ENCODE measurements around the gene CDC45.

CDC45 gene

GRCh38 chr22:19471572-19471971 lies 8.1 kb upstream of the CDC45 start:
- Histone ChIP-seq H3K27ac (ENCODE audit: extremely low read depth, low read depth, low read length) (no peak overlapping the region), H3K9me3 (ENCODE audit: control insufficient read depth, insufficient read depth, low read depth, low read length) (no peaks in the 10 kb centered on the region), H3K36me3 (ENCODE audit: control insufficient read depth in 2 of 2, insufficient read depth in 1 of 2, low read length in 2 of 2) (peaks cover 2 to 96% of the 10 kb centered on the region in 2 experiments; a peak in 2 of 3 replicates), H3K4me1 (ENCODE audit: control insufficient read depth, insufficient read depth, low read length) (no peaks in the 10 kb centered on the region), H3K4me3 (ENCODE audit: low read depth, low read length) (no peak overlapping the region)
- TF ChIP-seq ZNF449 (tag by site-specific recombination; IDR thresholded peaks at IDR 0.05): no peak
- TF ChIP-seq ZBTB8A (tag by site-specific recombination; IDR thresholded peaks at IDR 0.05): no peak
- TF ChIP-seq ZNF10 (tag by site-specific recombination; IDR thresholded peaks at IDR 0.05): no peak
- no peak for TF ChIP-seq ZNF529 (tag by site-specific recombination; IDR thresholded peaks at IDR 0.05; ENCODE audit: insufficient replicate concordance)
- TF ChIP-seq ZNF266 (tag by site-specific recombination; IDR thresholded peaks at IDR 0.05; ENCODE audit: low read depth): no peak
- no peak for TF ChIP-seq ZNF174 (tag by site-specific recombination; IDR thresholded peaks at IDR 0.05)
- TF ChIP-seq GLI2 (tag by site-specific recombination; IDR thresholded peaks at IDR 0.05; ENCODE audit: borderline replicate concordance, low read depth): no peak
- ChIA-PET CTCF (interaction anchor here (0.5 kb wide), 1 partner anchor 139 kb away, joined by 3 read pairs; no protein-coding TSS in a partner anchor), POLR2A (no interaction called here)

GRCh38 chr22:19472233-19472632 lies 7.5 kb upstream of the CDC45 start:
- H3K36me3 ChIP-seq (ENCODE audit: control insufficient read depth in 2 of 2, insufficient read depth in 1 of 2, low read length in 2 of 2): peaks cover 0 to 90% of the 10 kb centered on the region in 2 experiments; a peak in 2 of 3 replicates
- no peak overlapping the region for H3K4me3 ChIP-seq (ENCODE audit: low read depth, low read length)
- ChIA-PET POLR2A (no interaction called here), CTCF (interaction anchor here (0.5 to 1.2 kb wide), 2 partner anchors 139 to 172 kb away, joined by 3 read pairs; no protein-coding TSS in a partner anchor)
- no peaks in the 10 kb centered on the region for H3K4me1 ChIP-seq (ENCODE audit: control insufficient read depth, insufficient read depth, low read length)
- no peaks in the 10 kb centered on the region for H3K9me3 ChIP-seq (ENCODE audit: control insufficient read depth, insufficient read depth, low read depth, low read length)
- H3K27ac ChIP-seq (ENCODE audit: extremely low read depth, low read depth, low read length): no peak overlapping the region
- TF ChIP-seq ZBTB11 (tag by site-specific recombination; conservative IDR thresholded peaks at IDR 0.05; ENCODE audit: low read depth) (no peak), AEBP2 (tag by site-specific recombination; IDR thresholded peaks at IDR 0.05; ENCODE audit: borderline replicate concordance) (no peak), PATZ1 (tag by site-specific recombination; IDR thresholded peaks at IDR 0.05) (no peak), ZSCAN5A (tag by site-specific recombination; IDR thresholded peaks at IDR 0.05) (no peak), ZNF266 (tag by site-specific recombination; IDR thresholded peaks at IDR 0.05; ENCODE audit: low read depth) (no peak), ZNF692 (tag by site-specific recombination; IDR thresholded peaks at IDR 0.05) (no peak), ZEB2 (tag by site-specific recombination; IDR thresholded peaks at IDR 0.05) (no peak), ZNF629 (tag by site-specific recombination; IDR thresholded peaks at IDR 0.05) (no peak), ZNF677 (tag by site-specific recombination; IDR thresholded peaks at IDR 0.05) (no peak), CTCF (tag by site-specific recombination; IDR thresholded peaks at IDR 0.05) (no peak), EGR2 (tag by site-specific recombination; IDR thresholded peaks at IDR 0.05; ENCODE audit: low read depth) (no peak), ZNF366 (tag by site-specific recombination; conservative IDR thresholded peaks at IDR 0.05) (no peak), ZNF48 (tag by site-specific recombination; IDR thresholded peaks at IDR 0.05) (no peak)

All from HEK293 (cell line).